Measurements from ENCODE around the gene ACAP3.

Gene ACAP3

DNA sequence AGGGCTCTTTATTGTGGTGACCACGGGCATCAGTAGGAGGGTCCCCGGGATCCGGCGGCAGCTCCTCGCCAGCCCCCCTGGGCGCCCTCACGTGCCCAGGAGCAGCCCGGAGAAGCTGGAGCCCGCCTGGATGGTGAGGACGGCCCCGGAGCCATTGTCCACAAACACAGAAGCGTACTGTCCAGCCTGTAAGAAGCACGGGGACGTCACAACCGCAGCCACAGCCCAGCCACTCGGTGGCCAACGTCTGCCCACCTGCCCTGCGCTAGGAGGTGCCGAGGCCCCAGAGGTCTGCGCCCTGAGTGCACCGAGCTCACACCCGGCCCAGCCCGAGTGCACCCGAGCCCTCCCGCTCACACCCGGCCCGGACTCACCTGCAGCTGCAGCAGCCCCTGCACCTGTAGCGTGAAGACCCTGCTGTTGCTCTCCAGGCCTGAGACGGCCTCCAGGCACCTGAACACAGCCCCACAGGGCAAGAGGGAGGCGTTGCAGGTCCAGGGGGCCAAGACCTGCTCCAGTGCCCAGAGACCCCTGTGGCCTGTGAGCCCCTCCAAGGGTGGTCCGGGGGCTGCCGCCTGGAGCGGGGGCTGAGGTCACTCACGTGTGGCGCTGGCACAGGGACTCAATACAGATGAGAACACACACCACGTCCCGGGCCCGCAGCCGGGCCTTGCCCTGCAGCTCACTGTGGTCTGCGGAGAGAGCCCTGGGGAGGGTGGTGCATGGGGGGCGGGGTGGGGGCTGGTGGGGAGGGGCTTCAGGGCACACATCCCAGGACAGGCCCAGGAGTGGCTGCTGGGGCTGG lies 65.1 kb downstream of the ACAP3 start:
- no peak for DNase-seq
